Testis (tissue), 2 donors: ENCODE measurements around the gene INPP5A.

ENCODE experiments used
- POLR2A ChIP-seq: fragments of 450-650 bp; IDR thresholded peaks from one replicate; pipeline ENCODE4 v1.6.1; 2017; ENCODE audit warnings: antibody characterized with exemption, mild to moderate bottlenecking, moderate library complexity
- TF ChIP-seq, protein P1 (sequence below), 3 experiments: fragments of 450-650 bp in 2 of 3; fragments of 200-600 bp in 1 of 3; sonication (generic) in 1 of 3; IDR thresholded peaks; one replicate each; pipeline ENCODE4 v1.5.1; 2016 to 2019; ENCODE audit warnings: antibody characterized with exemption in 3 of 3, mild to moderate bottlenecking in 2 of 3, moderate library complexity in 1 of 3

DNA sequence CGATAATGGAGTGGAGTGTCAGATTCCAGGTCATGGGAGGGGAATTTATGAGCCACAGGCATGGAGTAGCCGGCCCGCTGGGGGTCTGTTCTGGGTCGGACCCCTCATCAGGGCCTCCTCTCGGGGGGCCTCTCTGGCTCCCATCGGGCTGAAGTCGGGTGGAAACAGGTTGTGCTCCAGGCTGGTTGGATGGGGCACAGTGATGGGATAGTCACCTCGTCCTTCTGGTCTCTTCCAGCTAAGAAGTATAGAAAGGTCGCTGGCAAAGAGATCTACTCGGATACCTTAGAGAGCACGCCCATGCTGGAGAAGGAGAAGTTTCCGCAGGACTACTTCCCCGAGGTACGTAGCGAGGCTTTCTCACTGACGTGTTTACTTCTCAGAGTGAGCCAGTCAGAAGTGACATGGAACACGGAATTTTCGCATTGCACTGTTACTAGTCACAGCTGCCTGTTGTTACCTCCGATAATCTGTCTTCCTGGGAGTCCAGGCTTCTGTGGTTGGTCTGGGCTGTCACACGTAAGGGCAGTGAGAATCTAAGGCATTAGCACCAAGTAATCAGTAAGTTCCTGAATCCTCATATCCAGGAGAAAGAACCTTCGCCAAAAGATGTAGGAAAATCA is 160.1 kb downstream of the INPP5A start:
- TF ChIP-seq, protein P1, sequence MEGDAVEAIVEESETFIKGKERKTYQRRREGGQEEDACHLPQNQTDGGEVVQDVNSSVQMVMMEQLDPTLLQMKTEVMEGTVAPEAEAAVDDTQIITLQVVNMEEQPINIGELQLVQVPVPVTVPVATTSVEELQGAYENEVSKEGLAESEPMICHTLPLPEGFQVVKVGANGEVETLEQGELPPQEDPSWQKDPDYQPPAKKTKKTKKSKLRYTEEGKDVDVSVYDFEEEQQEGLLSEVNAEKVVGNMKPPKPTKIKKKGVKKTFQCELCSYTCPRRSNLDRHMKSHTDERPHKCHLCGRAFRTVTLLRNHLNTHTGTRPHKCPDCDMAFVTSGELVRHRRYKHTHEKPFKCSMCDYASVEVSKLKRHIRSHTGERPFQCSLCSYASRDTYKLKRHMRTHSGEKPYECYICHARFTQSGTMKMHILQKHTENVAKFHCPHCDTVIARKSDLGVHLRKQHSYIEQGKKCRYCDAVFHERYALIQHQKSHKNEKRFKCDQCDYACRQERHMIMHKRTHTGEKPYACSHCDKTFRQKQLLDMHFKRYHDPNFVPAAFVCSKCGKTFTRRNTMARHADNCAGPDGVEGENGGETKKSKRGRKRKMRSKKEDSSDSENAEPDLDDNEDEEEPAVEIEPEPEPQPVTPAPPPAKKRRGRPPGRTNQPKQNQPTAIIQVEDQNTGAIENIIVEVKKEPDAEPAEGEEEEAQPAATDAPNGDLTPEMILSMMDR (IDR thresholded peaks at IDR 0.05) = no peak
- no peak for TF ChIP-seq POLR2A
